OCI-LY1 (cell line): ENCODE data around the gene CELF4.

Experiments
- H2AFZ ChIP-seq: fragments of 200-600 bp; sonication (generic), shearing (Covaris generic); 2 replicates; pipeline ENCODE4 v1.6.0; 2014; ENCODE audit warnings: antibody characterized with exemption, mild to moderate bottlenecking, low read length
- H3F3A ChIP-seq: fragments of 200-600 bp; sonication (generic), shearing (Covaris generic); 2 replicates; pipeline ENCODE4 v1.6.0; 2014; ENCODE audit warnings: mild to moderate bottlenecking, antibody characterized with exemption, low read length, moderate library complexity; ENCODE audit not compliant: insufficient read depth
- H3K27ac ChIP-seq: fragments of 200-600 bp; sonication (generic); 2 replicates; pipeline ENCODE4 v1.5.1; 2014; ENCODE audit warnings: low read length, mixed run types, mild to moderate bottlenecking, low read depth; ENCODE audit not compliant: poor library complexity, severe bottlenecking
- H3K27me3 ChIP-seq: fragments of 200-600 bp; sonication (generic); 2 replicates; pipeline ENCODE4 v1.6.0; 2014; ENCODE audit warnings: antibody characterized with exemption, mild to moderate bottlenecking, low read length, moderate library complexity; ENCODE audit not compliant: insufficient read depth
- H3K36me3 ChIP-seq: fragments of 200-600 bp; sonication (generic); 2 replicates; pipeline ENCODE4 v1.6.1; 2014; ENCODE audit warnings: mild to moderate bottlenecking, antibody characterized with exemption, low read length, moderate library complexity, mixed read lengths; ENCODE audit not compliant: insufficient read depth
- H3K4me1 ChIP-seq: fragments of 200-600 bp; sonication (generic); 2 replicates; pipeline ENCODE4 v1.5.1; 2014; ENCODE audit warnings: mild to moderate bottlenecking, low read length, moderate library complexity; ENCODE audit not compliant: insufficient read depth, severe bottlenecking
- H3K4me2 ChIP-seq: fragments of 200-600 bp; sonication (generic), shearing (Covaris generic); 2 replicates; pipeline ENCODE4 v1.6.1; 2014; ENCODE audit warnings: low read length
- H3K4me3 ChIP-seq: fragments of 200-600 bp; sonication (generic); 2 replicates; pipeline ENCODE4 v1.5.1; 2014; ENCODE audit warnings: low read length, low read depth, mild to moderate bottlenecking, mixed read lengths; ENCODE audit not compliant: poor library complexity, severe bottlenecking
- H3K79me2 ChIP-seq: fragments of 200-600 bp; shearing (Covaris generic); 2 replicates; pipeline ENCODE4 v1.6.1; 2016; ENCODE audit warnings: mixed run types, low read length, mixed read lengths; ENCODE audit not compliant: insufficient read depth
- H3K9ac ChIP-seq: fragments of 200-600 bp; sonication (generic), shearing (Covaris generic); 2 replicates; pipeline ENCODE4 v1.6.1; 2014; ENCODE audit warnings: mild to moderate bottlenecking, low read length, mixed read lengths
- H3K9me2 ChIP-seq: fragments of 200-600 bp; sonication (generic), shearing (Covaris generic); 2 replicates; pipeline ENCODE4 v1.6.1; 2014; ENCODE audit warnings: low read depth, mild to moderate bottlenecking, low read length, mixed read lengths
- H3K9me3 ChIP-seq: fragments of 200-600 bp; shearing (Covaris generic); 2 replicates; pipeline ENCODE4 v1.6.1; 2014; ENCODE audit warnings: low read length, mixed read lengths
- H4K20me1 ChIP-seq: fragments of 200-600 bp; sonication (generic), shearing (Covaris generic); 2 replicates; pipeline ENCODE4 v1.6.0; 2016; ENCODE audit warnings: mild to moderate bottlenecking, low read length; ENCODE audit not compliant: insufficient read depth
- CTCF ChIP-seq: fragments of 200-600 bp; sonication (generic), shearing (Covaris generic); IDR thresholded peaks from 2 replicates; pipeline ENCODE4 v1.5.1; 2017; ENCODE audit warnings: mild to moderate bottlenecking, antibody characterized with exemption, low read length, moderate library complexity, mixed read lengths
- EZH2 ChIP-seq: fragments of 200-600 bp; sonication (generic), shearing (Covaris generic); IDR thresholded peaks from 2 replicates; pipeline ENCODE4 v1.8.0; 2017; ENCODE audit warnings: borderline replicate concordance, mixed run types, mild to moderate bottlenecking, antibody characterized with exemption, low read length, moderate library complexity, mixed read lengths

Gene CELF4

DNA sequence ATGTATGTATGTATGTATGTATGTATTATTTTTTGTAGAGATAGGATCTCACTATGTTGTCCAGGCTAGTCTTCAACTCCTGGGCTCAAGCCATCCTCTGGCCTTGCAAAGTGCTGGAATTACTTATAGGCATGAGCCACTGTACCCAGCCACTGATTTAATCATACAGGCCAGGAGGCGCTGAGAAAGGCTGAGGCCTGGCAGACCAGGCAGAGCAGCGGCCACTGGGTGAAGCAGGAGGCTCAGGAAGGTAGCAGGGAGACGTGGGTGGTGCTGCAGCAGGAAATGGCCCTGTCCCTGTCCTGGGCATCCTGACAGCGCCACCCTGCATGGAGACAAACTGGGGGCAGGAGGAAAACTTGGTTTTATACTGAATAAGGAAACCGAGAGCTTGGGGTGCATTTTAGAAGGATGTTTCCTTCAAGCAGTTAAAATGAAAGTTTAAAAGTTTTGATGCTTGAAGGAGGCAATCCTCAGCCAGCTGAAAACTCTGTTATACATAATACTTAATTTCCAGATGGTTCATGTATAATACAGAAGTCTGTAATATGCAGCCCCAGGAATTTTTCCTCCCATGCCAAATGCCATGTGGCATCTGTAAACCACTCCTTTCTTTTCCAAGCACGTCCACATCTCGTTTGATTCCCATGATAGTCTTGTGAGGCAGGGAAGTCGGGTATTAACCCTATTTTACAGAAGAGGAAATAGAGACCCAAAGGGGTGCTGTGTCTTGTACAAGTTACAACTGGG lies 182.4 kb downstream of the CELF4 start:
- H3K4me2 ChIP-seq = no peak overlapping the region
- H3K9ac ChIP-seq = no peak overlapping the region
- H3K27me3 ChIP-seq = no peaks in the 10 kb centered on the region
- H3K9me3 ChIP-seq = no peaks in the 10 kb centered on the region
- no peak overlapping the region for H3K27ac ChIP-seq
- H3K79me2 ChIP-seq = no peaks in the 10 kb centered on the region
- H2AFZ ChIP-seq = no peak overlapping the region
- no peaks in the 10 kb centered on the region for H3K9me2 ChIP-seq
- no peaks in the 10 kb centered on the region for H4K20me1 ChIP-seq
- no peak overlapping the region for H3K4me3 ChIP-seq
- TF ChIP-seq CTCF (no peak), EZH2 (no peak)
- H3F3A ChIP-seq = no peaks in the 10 kb centered on the region
- no peaks in the 10 kb centered on the region for H3K4me1 ChIP-seq
- no peaks in the 10 kb centered on the region for H3K36me3 ChIP-seq

DNA sequence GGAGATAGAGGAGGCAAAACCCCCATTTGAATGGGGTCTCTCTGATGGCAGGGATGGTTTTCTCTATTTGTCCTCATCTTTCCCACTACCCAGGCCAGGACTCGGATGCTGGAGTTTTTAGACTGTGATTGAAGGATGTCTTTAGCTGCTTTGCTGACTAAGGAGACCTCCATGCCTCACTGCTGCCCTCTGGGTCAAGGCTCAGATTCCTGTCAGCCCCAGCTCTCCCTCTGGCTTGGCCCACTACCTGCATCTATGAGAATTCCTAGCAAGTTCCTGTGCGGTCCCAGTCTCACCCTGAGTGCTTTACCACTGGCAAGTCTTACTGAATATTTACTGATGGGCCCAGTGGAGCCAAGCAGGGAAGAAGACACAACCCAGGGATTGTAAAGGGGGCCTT lies 184.0 kb downstream of the CELF4 start:
- TF ChIP-seq EZH2 (no peak), CTCF (no peak)
- Histone ChIP-seq H4K20me1 (no peaks in the 10 kb centered on the region), H3K4me1 (no peaks in the 10 kb centered on the region), H3K9me2 (no peaks in the 10 kb centered on the region), H3K4me2 (no peak overlapping the region), H3K79me2 (no peaks in the 10 kb centered on the region), H3K27me3 (no peaks in the 10 kb centered on the region), H3K9me3 (no peaks in the 10 kb centered on the region), H3F3A (no peaks in the 10 kb centered on the region), H3K27ac (no peak overlapping the region), H3K36me3 (no peaks in the 10 kb centered on the region), H3K9ac (no peak overlapping the region), H2AFZ (no peak overlapping the region), H3K4me3 (no peak overlapping the region)

- no peaks in the 10 kb centered on the region for H3F3A ChIP-seq
- H3K9me3 ChIP-seq = no peaks in the 10 kb centered on the region
- H3K27me3 ChIP-seq = no peaks in the 10 kb centered on the region
- H3K9me2 ChIP-seq = no peaks in the 10 kb centered on the region
- no peak overlapping the region for H3K4me3 ChIP-seq
- no peaks in the 10 kb centered on the region for H3K4me1 ChIP-seq
- no peak for TF ChIP-seq EZH2
- TF ChIP-seq CTCF = no peak
- H3K79me2 ChIP-seq = no peaks in the 10 kb centered on the region
- H4K20me1 ChIP-seq = no peaks in the 10 kb centered on the region
- H3K9ac ChIP-seq = no peak overlapping the region
- H3K4me2 ChIP-seq = no peak overlapping the region
- no peak overlapping the region for H3K27ac ChIP-seq
- no peak overlapping the region for H2AFZ ChIP-seq
- H3K36me3 ChIP-seq = no peaks in the 10 kb centered on the region
Measured at GRCh38 chr18:37380546-37381110, 185.0 kb downstream of the CELF4 start.
